Measurements from ENCODE around the gene SMAD3.
"Not testable (repeated sequence)": the region's sequence is repeated elsewhere in the genome, so short reads cannot be mapped to it uniquely, and the experiment has no call there.

Gene SMAD3

GRCh38 chr15:67145710-67146109 lies 80.3 kb downstream of the SMAD3 start:
- no peak overlapping the region for H3K4me3 ChIP-seq (ENCODE audit: low read depth in 1 of 2, low read length in 2 of 2)
- no peak overlapping the region for H3K27ac ChIP-seq (ENCODE audit: low read depth, low read length)
- H3K9me3 ChIP-seq (ENCODE audit: control insufficient read depth in 1 of 2, low read length in 2 of 2), result no peaks in the 10 kb centered on the region
- H3K9ac ChIP-seq (ENCODE audit: low read depth in 1 of 2, low read length in 2 of 2), result no peak overlapping the region
- no peaks in the 10 kb centered on the region for H3K36me3 ChIP-seq (ENCODE audit: control insufficient read depth in 1 of 2, insufficient read depth in 2 of 2, low read length in 2 of 2)
- no peaks in the 10 kb centered on the region for H3K27me3 ChIP-seq (ENCODE audit: control insufficient read depth in 1 of 2, insufficient read depth in 2 of 2, low read length in 2 of 2)
- H3K4me1 ChIP-seq (ENCODE audit: control insufficient read depth in 1 of 2, insufficient read depth in 2 of 2, low read length in 2 of 2), result peaks cover 56 to 79% of the 10 kb centered on the region in 2 donors

DNA sequence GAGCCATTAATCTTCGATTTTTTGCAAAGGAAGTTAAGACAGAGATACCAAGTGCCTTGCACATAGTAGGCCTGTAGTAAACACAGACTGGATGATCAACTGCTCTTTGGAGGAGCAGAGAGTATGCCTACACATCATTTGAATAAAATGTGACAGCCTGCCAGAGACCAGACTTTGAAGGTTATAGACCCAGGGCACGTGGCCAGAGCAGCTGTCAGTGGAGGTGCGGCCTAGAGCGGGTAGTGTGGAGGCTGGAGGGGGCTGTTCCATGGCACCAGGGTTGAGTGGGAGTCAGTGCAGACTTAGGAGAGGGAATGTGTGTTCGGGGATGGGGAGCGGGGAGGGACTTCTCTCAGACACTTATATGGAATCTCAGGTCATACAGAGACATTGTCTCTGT lies 80.8 kb downstream of the SMAD3 start:
- Histone ChIP-seq H3K27ac (ENCODE audit: low read depth, low read length) (peak overlapping the region; percentile 39), H3K9me3 (ENCODE audit: control insufficient read depth in 1 of 2, low read length in 2 of 2) (no peaks in the 10 kb centered on the region), H3K9ac (ENCODE audit: low read depth in 1 of 2, low read length in 2 of 2) (peak overlapping the region in 1 of 2 donors; percentile 31), H3K27me3 (ENCODE audit: control insufficient read depth in 1 of 2, insufficient read depth in 2 of 2, low read length in 2 of 2) (no peaks in the 10 kb centered on the region), H3K4me1 (ENCODE audit: control insufficient read depth in 1 of 2, insufficient read depth in 2 of 2, low read length in 2 of 2) (peaks cover 54 to 73% of the 10 kb centered on the region in 2 donors), H3K4me3 (ENCODE audit: low read depth in 1 of 2, low read length in 2 of 2) (no peak overlapping the region), H3K36me3 (ENCODE audit: control insufficient read depth in 1 of 2, insufficient read depth in 2 of 2, low read length in 2 of 2) (no peaks in the 10 kb centered on the region)

DNA sequence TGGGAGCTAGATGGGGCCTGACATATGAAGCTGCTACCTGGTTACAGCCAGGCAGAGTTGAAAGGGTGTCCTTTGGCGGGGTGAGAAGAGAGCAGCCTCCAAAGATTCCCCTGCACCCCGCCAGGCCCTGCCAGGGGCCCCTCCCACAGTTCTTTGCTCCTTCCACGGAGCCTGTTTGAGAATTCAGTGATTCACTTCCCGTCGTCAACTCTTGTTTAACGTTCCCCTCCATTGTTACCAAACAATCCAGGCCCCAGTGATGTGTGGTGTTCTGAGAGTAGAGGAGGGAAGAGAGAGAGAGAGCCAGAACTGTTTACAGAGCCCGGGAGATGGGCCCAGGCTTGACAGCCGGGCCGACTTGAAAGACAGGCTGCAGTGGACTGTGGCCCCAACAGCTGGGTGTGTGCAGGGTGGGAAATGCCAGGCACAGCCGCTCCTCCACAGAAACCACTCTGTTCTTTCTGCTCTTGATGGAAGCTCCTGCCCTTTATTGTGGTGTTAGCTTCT lies 81.5 kb downstream of the SMAD3 start:
- H3K27ac ChIP-seq (ENCODE audit: low read depth, low read length), result peak overlapping the region; percentile 44
- peak overlapping the region; percentile 31 to 35 for H3K9ac ChIP-seq (ENCODE audit: low read depth in 1 of 2, low read length in 2 of 2)
- H3K4me1 ChIP-seq (ENCODE audit: control insufficient read depth in 1 of 2, insufficient read depth in 2 of 2, low read length in 2 of 2), result peaks cover 54 to 66% of the 10 kb centered on the region in 2 donors

DNA sequence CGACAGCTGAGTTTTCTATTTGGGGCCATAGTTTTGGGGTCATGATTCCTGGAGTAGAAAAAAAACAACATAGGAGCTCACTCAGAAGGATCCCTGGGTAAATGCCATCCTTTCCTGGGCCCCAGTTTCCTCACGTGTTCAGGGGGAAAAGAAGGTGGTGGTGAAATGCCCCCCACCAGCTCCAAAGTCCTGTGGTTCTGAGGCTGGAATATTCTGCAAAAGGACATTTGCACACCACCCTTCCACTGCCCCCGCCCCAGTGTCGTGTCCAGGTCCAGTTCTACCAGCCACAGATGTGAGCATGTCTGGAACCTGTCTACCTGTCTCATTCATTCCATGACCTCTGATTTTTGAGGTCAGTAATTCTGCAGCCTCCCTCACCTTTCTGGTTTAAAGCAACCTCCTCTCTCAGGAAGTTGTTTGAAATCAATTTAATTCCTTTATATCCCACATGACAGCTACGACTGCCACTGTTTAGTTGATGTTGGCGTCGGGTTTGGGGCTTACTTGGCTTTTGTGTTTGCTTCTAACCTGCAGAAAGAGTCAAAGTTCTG lies 82.1 kb downstream of the SMAD3 start:
- Histone ChIP-seq H3K27me3 (ENCODE audit: control insufficient read depth in 1 of 2, insufficient read depth in 2 of 2, low read length in 2 of 2) (no peaks in the 10 kb centered on the region), H3K4me3 (ENCODE audit: low read depth in 1 of 2, low read length in 2 of 2) (peak overlapping the region in 1 of 2 donors; percentile 26), H3K9ac (ENCODE audit: low read depth in 1 of 2, low read length in 2 of 2) (peak overlapping the region in 1 of 2 donors; percentile 31), H3K27ac (ENCODE audit: low read depth, low read length) (peak overlapping the region; percentile 44), H3K36me3 (ENCODE audit: control insufficient read depth in 1 of 2, insufficient read depth in 2 of 2, low read length in 2 of 2) (no peaks in the 10 kb centered on the region), H3K4me1 (ENCODE audit: control insufficient read depth in 1 of 2, insufficient read depth in 2 of 2, low read length in 2 of 2) (peaks cover 54 to 63% of the 10 kb centered on the region in 2 donors), H3K9me3 (ENCODE audit: control insufficient read depth in 1 of 2, low read length in 2 of 2) (no peaks in the 10 kb centered on the region)

More for the DNA sequence above, 81.5 kb downstream of the SMAD3 start:
- Histone ChIP-seq H3K9me3 (ENCODE audit: control insufficient read depth in 1 of 2, low read length in 2 of 2) (no peaks in the 10 kb centered on the region), H3K27me3 (ENCODE audit: control insufficient read depth in 1 of 2, insufficient read depth in 2 of 2, low read length in 2 of 2) (no peaks in the 10 kb centered on the region), H3K36me3 (ENCODE audit: control insufficient read depth in 1 of 2, insufficient read depth in 2 of 2, low read length in 2 of 2) (no peaks in the 10 kb centered on the region), H3K4me3 (ENCODE audit: low read depth in 1 of 2, low read length in 2 of 2) (peak overlapping the region; percentile 14 to 26)

DNA sequence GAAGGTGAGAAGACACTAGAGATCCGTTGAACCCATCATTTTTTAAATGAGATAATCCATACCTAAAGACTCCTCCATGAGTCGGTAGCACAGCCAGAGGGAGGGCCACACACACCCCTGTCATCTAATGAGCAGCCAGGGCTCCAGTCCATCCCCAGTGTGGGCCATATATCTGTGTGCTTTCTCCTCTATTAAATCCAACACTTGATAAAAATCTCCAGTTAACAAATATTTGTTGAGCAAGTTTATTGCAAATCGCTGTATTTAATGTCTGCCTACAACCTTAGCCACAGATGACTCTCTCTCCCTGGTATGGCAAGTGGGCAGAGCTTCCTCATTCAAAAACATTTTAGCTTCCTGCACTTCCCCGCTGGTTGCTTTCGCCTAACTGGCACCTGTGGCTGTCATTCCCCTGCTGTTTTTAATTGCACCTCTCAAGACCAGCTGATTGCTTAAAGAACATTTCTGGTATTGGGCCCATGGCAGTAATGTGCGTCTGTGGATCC lies 82.8 kb downstream of the SMAD3 start:
- Histone ChIP-seq H3K27me3 (ENCODE audit: control insufficient read depth in 1 of 2, insufficient read depth in 2 of 2, low read length in 2 of 2) (no peaks in the 10 kb centered on the region), H3K27ac (ENCODE audit: low read depth, low read length) (no peak overlapping the region), H3K9ac (ENCODE audit: low read depth in 1 of 2, low read length in 2 of 2) (no peak overlapping the region), H3K4me1 (ENCODE audit: control insufficient read depth in 1 of 2, insufficient read depth in 2 of 2, low read length in 2 of 2) (peaks cover 54 to 63% of the 10 kb centered on the region in 2 donors), H3K36me3 (ENCODE audit: control insufficient read depth in 1 of 2, insufficient read depth in 2 of 2, low read length in 2 of 2) (no peaks in the 10 kb centered on the region), H3K4me3 (ENCODE audit: low read depth in 1 of 2, low read length in 2 of 2) (peak overlapping the region in 1 of 2 donors; percentile 11), H3K9me3 (ENCODE audit: control insufficient read depth in 1 of 2, low read length in 2 of 2) (no peaks in the 10 kb centered on the region)

DNA sequence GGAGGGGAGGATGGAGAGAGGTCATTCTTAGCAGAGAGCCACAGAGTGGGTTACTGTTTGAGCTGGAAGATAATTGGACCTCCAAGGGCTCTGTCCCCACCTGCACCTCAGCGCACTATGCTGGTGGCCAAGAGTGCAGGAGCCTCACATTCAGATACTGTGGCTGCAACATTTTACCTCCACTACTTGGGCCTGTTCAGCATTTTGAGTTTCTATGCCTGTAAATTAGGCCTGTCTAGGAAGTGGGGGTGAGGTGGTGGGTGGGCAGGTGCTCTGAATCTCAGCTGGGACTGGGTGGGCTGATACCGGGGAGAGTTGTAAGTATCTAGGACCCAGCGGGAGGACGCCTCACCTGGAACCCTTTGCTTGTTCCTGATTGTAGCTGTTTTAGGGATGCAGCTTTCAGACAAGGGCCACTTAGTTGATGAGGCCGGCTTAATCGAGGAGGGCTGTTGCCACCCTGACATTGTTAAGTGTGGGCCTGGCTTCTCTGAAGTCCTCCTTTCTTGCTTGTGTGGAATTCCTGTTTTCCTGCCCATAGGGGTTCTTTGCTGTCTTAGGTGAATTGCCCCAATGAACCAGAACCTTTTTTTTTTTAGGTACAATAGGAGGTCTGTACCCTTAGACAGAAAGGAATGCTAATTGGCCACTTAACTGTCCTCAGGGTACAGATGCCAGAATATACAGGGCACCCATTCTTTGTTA lies 83.8 kb downstream of the SMAD3 start:
- Histone ChIP-seq H3K27ac (ENCODE audit: low read depth, low read length) (peak overlapping the region; percentile 53), H3K9ac (ENCODE audit: low read depth in 1 of 2, low read length in 2 of 2) (peak overlapping the region in 1 of 2 donors; percentile 35), H3K4me1 (ENCODE audit: control insufficient read depth in 1 of 2, insufficient read depth in 2 of 2, low read length in 2 of 2) (peaks cover 54 to 63% of the 10 kb centered on the region in 2 donors), H3K36me3 (ENCODE audit: control insufficient read depth in 1 of 2, insufficient read depth in 2 of 2, low read length in 2 of 2) (no peaks in the 10 kb centered on the region), H3K27me3 (ENCODE audit: control insufficient read depth in 1 of 2, insufficient read depth in 2 of 2, low read length in 2 of 2) (no peaks in the 10 kb centered on the region), H3K4me3 (ENCODE audit: low read depth in 1 of 2, low read length in 2 of 2) (peak overlapping the region in 1 of 2 donors; percentile 58), H3K9me3 (ENCODE audit: control insufficient read depth in 1 of 2, low read length in 2 of 2) (no peaks in the 10 kb centered on the region)

DNA sequence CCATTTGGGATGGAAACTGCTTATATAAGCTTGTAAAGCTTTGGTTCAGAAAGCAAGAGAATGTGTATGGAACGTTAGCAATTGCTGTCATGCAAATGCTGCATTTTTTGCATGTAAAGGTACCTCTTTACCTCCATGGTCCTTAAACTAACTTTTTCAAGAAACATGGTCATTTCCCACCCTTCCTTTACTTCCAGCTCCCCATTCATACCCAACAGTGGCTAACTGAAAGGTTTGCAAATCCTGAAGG lies 84.3 kb downstream of the SMAD3 start:
- Histone ChIP-seq H3K4me1 (ENCODE audit: control insufficient read depth in 1 of 2, insufficient read depth in 2 of 2, low read length in 2 of 2) (peaks cover 50 to 59% of the 10 kb centered on the region in 2 donors), H3K9ac (ENCODE audit: low read depth in 1 of 2, low read length in 2 of 2) (peak overlapping the region in 1 of 2 donors; percentile 35), H3K27me3 (ENCODE audit: control insufficient read depth in 1 of 2, insufficient read depth in 2 of 2, low read length in 2 of 2) (no peaks in the 10 kb centered on the region), H3K27ac (ENCODE audit: low read depth, low read length) (peak overlapping the region; percentile 53), H3K36me3 (ENCODE audit: control insufficient read depth in 1 of 2, insufficient read depth in 2 of 2, low read length in 2 of 2) (no peaks in the 10 kb centered on the region), H3K4me3 (ENCODE audit: low read depth in 1 of 2, low read length in 2 of 2) (peak overlapping the region in 1 of 2 donors; percentile 58), H3K9me3 (ENCODE audit: control insufficient read depth in 1 of 2, low read length in 2 of 2) (no peaks in the 10 kb centered on the region)

DNA sequence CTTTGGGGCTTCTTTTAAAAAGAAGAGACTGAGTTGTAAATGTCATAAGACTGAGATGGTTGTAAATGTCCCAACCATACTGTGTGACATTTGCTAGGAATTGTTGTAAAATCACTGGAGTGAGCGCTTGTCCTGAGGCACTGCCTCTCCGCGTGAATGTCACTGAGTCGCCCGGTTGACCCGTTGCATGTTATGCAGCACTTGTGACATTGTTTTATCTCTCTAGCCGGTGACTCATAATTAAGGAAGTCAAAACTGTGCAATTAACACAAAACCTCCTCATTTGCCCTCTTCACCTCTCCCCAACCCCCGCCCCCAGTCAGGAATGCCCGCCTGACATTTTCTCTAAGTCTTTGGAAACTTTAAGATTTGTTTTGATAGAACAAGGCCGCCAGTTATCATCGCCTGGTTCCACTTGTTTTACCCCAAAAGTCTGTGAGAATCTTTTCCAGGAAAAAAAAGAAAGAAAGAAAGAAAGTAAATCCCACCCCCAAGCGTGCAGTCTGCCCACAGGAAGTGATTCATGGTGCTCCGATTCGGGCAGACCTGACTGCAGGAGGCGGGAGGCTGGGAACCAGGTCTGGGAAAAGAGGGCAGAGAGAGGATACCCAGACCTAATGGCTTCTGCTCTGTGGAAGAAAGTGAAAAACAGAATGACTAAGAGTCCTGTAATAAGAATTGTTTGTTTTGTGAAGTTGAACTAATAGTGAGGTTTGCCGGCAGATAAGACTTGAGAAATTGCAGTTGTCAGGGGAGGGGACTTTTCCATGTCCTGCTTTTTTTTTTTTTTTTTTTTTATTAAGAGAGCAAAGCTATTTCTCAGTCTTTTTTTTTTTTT lies 84.8 kb downstream of the SMAD3 start:
- H3K27ac ChIP-seq (ENCODE audit: low read depth, low read length), result peak overlapping the region; percentile 53
- peaks cover 48 to 54% of the 10 kb centered on the region in 2 donors for H3K4me1 ChIP-seq (ENCODE audit: control insufficient read depth in 1 of 2, insufficient read depth in 2 of 2, low read length in 2 of 2)
- no peaks in the 10 kb centered on the region for H3K36me3 ChIP-seq (ENCODE audit: control insufficient read depth in 1 of 2, insufficient read depth in 2 of 2, low read length in 2 of 2)
- no peaks in the 10 kb centered on the region for H3K9me3 ChIP-seq (ENCODE audit: control insufficient read depth in 1 of 2, low read length in 2 of 2)
- H3K27me3 ChIP-seq (ENCODE audit: control insufficient read depth in 1 of 2, insufficient read depth in 2 of 2, low read length in 2 of 2), result no peaks in the 10 kb centered on the region
- H3K4me3 ChIP-seq (ENCODE audit: low read depth in 1 of 2, low read length in 2 of 2), result peak overlapping the region; percentile 32 to 58
- H3K9ac ChIP-seq (ENCODE audit: low read depth in 1 of 2, low read length in 2 of 2), result peak overlapping the region in 1 of 2 donors; percentile 35

DNA sequence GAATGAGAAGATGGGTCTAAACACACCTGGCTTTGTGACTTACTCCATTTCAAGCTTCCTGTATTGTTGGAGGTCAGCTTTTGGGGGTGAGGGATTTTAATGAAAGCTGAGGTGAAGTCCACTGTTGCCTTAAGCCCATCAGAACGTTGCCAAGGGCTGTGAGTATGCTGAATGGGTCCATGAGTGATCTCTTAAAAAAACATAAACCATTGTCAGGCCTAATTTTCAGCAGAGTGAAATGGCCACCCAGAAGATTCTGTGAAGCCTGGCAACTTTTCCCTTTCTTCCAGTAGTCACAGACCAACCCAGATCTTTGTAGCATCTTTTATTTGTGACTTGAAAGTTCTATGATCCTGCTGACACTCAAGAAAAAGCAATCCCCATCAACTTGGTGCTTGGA lies 87.0 kb downstream of the SMAD3 start:
- peaks cover 27 to 33% of the 10 kb centered on the region in 2 donors for H3K4me1 ChIP-seq (ENCODE audit: control insufficient read depth in 1 of 2, insufficient read depth in 2 of 2, low read length in 2 of 2)
- no peaks in the 10 kb centered on the region for H3K36me3 ChIP-seq (ENCODE audit: control insufficient read depth in 1 of 2, insufficient read depth in 2 of 2, low read length in 2 of 2)
- no peaks in the 10 kb centered on the region for H3K9me3 ChIP-seq (ENCODE audit: control insufficient read depth in 1 of 2, low read length in 2 of 2)
- H3K9ac ChIP-seq (ENCODE audit: low read depth in 1 of 2, low read length in 2 of 2), result no peak overlapping the region
- H3K27ac ChIP-seq (ENCODE audit: low read depth, low read length), result no peak overlapping the region
- H3K4me3 ChIP-seq (ENCODE audit: low read depth in 1 of 2, low read length in 2 of 2), result no peak overlapping the region
- no peaks in the 10 kb centered on the region for H3K27me3 ChIP-seq (ENCODE audit: control insufficient read depth in 1 of 2, insufficient read depth in 2 of 2, low read length in 2 of 2)

- H3K4me3 ChIP-seq (ENCODE audit: low read depth in 1 of 2, low read length in 2 of 2); H3K9me3 ChIP-seq (ENCODE audit: control insufficient read depth in 1 of 2, low read length in 2 of 2); H3K27ac ChIP-seq (ENCODE audit: low read depth, low read length); H3K9ac ChIP-seq (ENCODE audit: low read depth in 1 of 2, low read length in 2 of 2); H3K36me3 ChIP-seq (ENCODE audit: control insufficient read depth in 1 of 2, insufficient read depth in 2 of 2, low read length in 2 of 2); H3K27me3 ChIP-seq (ENCODE audit: control insufficient read depth in 1 of 2, insufficient read depth in 2 of 2, low read length in 2 of 2): not testable (repeated sequence)
- peaks cover 21 to 32% of the 10 kb centered on the region in 2 donors for H3K4me1 ChIP-seq (ENCODE audit: control insufficient read depth in 1 of 2, insufficient read depth in 2 of 2, low read length in 2 of 2)
Observed at GRCh38 chr15:67153044-67153443, 87.6 kb downstream of the SMAD3 start.

All from duodenal mucosa (tissue), 2 donors.